Effector memory CD4-positive, alpha-beta T cell (primary cell): ENCODE measurements around the gene PPAN.
A peak's percentile ranks its signal among the peaks of the same experiment; 100 is the strongest.

Experiments used
- DNase-seq, 3 donors: peaks; one replicate each; pipeline ENCODE4 v3.0.0-alpha.2; 2020
- H3K27ac ChIP-seq: 2 replicates; pipeline ENCODE4 v1.7.0; 2013; ENCODE audit warnings: mild to moderate bottlenecking, low read length, moderate library complexity; ENCODE audit not compliant: insufficient read depth, poor library complexity, severe bottlenecking
- H3K27me3 ChIP-seq: replicated peaks from 2 replicates; pipeline ENCODE4 v1.7.0; 2013; ENCODE audit warnings: mild to moderate bottlenecking, low read length; ENCODE audit not compliant: insufficient read depth, control insufficient read depth, poor library complexity, severe bottlenecking
- H3K36me3 ChIP-seq: 2 replicates; pipeline ENCODE4 v1.7.0; 2013; ENCODE audit warnings: mild to moderate bottlenecking, low read length, moderate library complexity; ENCODE audit not compliant: control insufficient read depth, insufficient read depth
- H3K4me1 ChIP-seq: 2 replicates; pipeline ENCODE4 v1.7.0; 2013; ENCODE audit warnings: low read length, mild to moderate bottlenecking; ENCODE audit not compliant: control insufficient read depth, insufficient read depth, poor library complexity, severe bottlenecking
- H3K4me3 ChIP-seq: 2 replicates; pipeline ENCODE4 v1.7.0; 2013; ENCODE audit warnings: low read length, low read depth, mild to moderate bottlenecking; ENCODE audit not compliant: insufficient read depth, poor library complexity, severe bottlenecking
- H3K9me3 ChIP-seq: 2 replicates; pipeline ENCODE4 v1.7.0; 2013; ENCODE audit warnings: mild to moderate bottlenecking, low read length, moderate library complexity; ENCODE audit not compliant: control insufficient read depth

Gene PPAN

DNA sequence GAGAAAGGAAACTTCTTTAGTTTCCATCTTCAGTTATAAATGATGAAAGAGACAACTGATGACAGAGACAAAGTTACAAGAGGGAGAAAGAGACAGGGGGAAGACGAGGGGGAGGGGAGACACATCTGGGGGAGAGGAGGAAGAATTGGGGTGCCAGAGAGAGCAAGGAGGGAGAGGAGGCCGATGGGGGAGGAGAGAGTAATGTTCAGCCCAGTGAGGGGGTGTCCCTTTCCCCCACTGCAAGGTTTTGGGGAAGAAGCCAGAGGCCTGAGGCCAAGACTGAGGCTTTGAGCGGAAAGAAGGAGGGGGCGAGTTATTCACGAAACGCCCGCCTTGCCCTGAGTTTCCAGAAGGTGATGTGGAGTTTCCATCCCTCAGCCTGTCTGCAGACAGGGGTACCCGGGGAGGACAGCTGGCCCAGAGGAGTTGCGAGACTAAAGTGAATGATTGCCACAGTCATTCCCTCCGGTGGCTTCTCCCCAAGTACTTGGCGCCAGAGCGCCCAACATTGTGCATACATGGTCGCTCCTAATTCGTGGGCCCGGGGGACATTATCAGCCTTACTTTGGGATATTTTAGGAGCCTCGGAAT lies 558 bp upstream of the PPAN start:
- Histone ChIP-seq H3K4me1 (peaks cover 53% of the 10 kb centered on the region), H3K27ac (peak overlapping the region; percentile 94), H3K27me3 (no peaks in the 10 kb centered on the region), H3K36me3 (peaks cover 31% of the 10 kb centered on the region), H3K9me3 (no peaks in the 10 kb centered on the region), H3K4me3 (no peak overlapping the region)
- peak; percentile 62 to 72 (median 63) for DNase-seq

- Histone ChIP-seq H3K4me3 (peak overlapping the region; percentile 51), H3K4me1 (peaks cover 64% of the 10 kb centered on the region), H3K27me3 (no peaks in the 10 kb centered on the region), H3K36me3 (peaks cover 40% of the 10 kb centered on the region), H3K9me3 (no peaks in the 10 kb centered on the region), H3K27ac (peak overlapping the region; percentile 94)
- DNase-seq, result no peak
Measured at GRCh38 chr19:10107254-10107653, 1.1 kb downstream of the PPAN start.

DNA sequence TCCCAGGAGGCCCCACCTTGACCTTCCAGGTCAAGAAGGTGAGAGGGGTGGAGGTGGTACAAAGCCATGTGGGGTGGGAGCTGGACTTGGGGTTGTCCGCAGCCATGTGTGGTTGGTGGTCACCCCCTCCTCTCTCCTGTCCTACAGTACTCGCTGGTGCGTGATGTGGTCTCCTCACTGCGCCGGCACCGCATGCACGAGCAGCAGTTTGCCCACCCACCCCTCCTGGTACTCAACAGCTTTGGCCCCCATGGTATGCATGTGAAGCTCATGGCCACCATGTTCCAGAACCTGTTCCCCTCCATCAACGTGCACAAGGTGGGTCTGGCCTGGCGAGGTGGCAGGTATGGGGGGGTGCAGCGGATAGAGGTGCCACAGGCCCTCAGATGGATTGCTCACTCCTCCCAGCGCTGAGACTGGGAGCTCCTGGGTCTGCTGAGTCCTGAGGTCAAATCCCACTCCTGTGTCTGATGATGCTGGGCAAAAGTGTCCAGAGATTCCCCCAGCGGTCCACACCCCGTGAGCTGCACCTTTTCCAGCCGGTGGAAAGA lies 1.7 kb downstream of the PPAN start:
- peaks cover 64% of the 10 kb centered on the region for H3K4me1 ChIP-seq
- H3K9me3 ChIP-seq, result no peaks in the 10 kb centered on the region
- peak overlapping the region; percentile 94 for H3K27ac ChIP-seq
- DNase-seq, result no peak
- peaks cover 40% of the 10 kb centered on the region for H3K36me3 ChIP-seq
- H3K27me3 ChIP-seq, result no peaks in the 10 kb centered on the region
- H3K4me3 ChIP-seq, result no peak overlapping the region

DNA sequence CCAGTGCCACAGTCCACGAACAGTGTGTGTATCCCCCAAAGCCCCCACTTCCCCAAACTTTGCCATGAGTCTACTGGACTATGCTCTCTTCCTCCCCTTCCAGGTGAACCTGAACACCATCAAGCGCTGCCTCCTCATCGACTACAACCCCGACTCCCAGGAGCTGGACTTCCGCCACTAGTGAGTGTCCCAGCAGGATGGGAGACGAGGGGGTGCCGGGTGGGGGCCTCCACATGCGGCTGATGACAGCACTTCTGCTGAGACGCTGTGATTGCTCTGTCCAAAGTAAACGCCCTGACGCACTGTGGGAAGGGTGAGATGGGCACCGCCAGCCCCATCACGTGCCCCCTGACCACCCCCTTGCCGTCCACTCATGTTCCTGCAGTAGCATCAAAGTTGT lies 3.4 kb downstream of the PPAN start:
- Histone ChIP-seq H3K27ac (no peak overlapping the region), H3K27me3 (no peaks in the 10 kb centered on the region), H3K4me3 (no peak overlapping the region), H3K9me3 (no peaks in the 10 kb centered on the region), H3K4me1 (peaks cover 62% of the 10 kb centered on the region), H3K36me3 (peaks cover 48% of the 10 kb centered on the region)
- no peak for DNase-seq

- peak overlapping the region; percentile 64 for H3K27ac ChIP-seq
- peaks cover 56% of the 10 kb centered on the region for H3K36me3 ChIP-seq
- no peak overlapping the region for H3K4me3 ChIP-seq
- H3K9me3 ChIP-seq, result no peaks in the 10 kb centered on the region
- H3K4me1 ChIP-seq, result peaks cover 56% of the 10 kb centered on the region
- DNase-seq, result no peak
- no peaks in the 10 kb centered on the region for H3K27me3 ChIP-seq
Measured at GRCh38 chr19:10110076-10110971, 4.2 kb downstream of the PPAN start.

DNA sequence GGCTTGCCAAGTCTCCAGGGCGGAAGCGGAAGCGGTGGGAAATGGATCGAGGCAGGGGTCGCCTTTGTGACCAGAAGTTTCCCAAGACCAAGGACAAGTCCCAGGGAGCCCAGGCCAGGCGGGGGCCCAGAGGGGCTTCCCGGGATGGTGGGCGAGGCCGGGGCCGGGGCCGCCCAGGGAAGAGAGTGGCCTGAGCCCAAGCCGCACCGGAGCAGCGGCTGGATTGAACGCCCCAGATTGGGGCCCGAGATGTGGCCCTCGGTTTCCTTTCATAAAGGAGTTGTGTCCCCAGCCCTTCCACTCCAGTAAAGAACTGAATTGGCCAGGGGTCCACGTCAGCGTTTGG lies 4.8 kb downstream of the PPAN start:
- Histone ChIP-seq H3K27ac (peak overlapping the region; percentile 64), H3K4me3 (no peak overlapping the region), H3K36me3 (peaks cover 62% of the 10 kb centered on the region), H3K4me1 (peaks cover 50% of the 10 kb centered on the region), H3K9me3 (no peaks in the 10 kb centered on the region), H3K27me3 (no peaks in the 10 kb centered on the region)
- DNase-seq, result no peak

GRCh38 chr19:10111405-10111811 lies 5.2 kb downstream of the PPAN start, which contains the start of gene P2RY11:
Gene P2RY11 (plus strand): TSS chr19:10111693. CDS start chr19:10111722, 29 bp downstream.
- no peaks in the 10 kb centered on the region for H3K9me3 ChIP-seq
- H3K36me3 ChIP-seq, result peaks cover 67% of the 10 kb centered on the region
- no peak within 1 kb of the TSS for H3K4me3 ChIP-seq
- H3K27me3 ChIP-seq, result no peaks in the 10 kb centered on the region
- peak in 1 of 3 donors; percentile 44 for DNase-seq
- peaks cover 47% of the 10 kb centered on the region for H3K4me1 ChIP-seq
- H3K27ac ChIP-seq, result peak within 1 kb of the TSS; percentile 64

DNA sequence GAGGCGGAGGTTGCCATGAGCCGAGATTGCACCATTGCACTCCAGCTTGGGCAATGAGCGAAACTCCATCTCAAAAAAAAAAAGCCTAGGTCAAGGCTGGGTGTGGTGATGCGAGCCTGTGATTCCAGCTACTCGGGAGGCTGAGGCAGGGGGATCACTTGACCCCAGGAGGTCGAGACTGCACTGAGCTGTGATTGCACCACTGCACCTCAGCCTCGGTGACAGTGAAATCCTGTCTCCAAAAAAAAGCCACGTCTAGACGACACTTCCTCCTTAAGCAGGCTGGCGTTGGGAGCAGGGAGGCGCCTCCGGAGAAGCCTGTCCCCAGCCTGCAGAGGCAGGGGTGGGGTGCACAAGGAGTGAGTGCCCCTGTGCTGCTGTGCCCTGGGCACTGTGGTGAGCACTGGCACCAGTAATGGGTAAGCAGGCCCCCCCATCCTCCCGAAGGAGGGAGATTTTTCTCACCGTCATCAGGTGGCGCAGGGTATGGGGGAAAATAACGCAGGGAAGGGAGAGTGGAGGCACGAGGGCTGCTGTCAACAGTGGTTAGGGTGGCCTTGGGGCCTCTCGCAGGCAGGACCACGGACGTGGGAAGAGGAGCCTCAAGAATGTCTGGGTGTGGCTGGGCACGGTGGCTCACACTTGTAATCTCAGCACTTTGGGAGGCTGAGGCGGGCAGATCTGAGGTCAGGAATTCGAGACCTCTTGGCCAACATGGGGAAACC lies 6.0 kb downstream of the PPAN start:
- H3K9me3 ChIP-seq, result no peaks in the 10 kb centered on the region
- H3K27me3 ChIP-seq, result no peaks in the 10 kb centered on the region
- DNase-seq, result peak; percentile 51 to 66 (median 64)
- H3K27ac ChIP-seq, result peak overlapping the region; percentile 64
- H3K36me3 ChIP-seq, result peaks cover 75% of the 10 kb centered on the region
- peaks cover 39% of the 10 kb centered on the region for H3K4me1 ChIP-seq
- no peak overlapping the region for H3K4me3 ChIP-seq

DNA sequence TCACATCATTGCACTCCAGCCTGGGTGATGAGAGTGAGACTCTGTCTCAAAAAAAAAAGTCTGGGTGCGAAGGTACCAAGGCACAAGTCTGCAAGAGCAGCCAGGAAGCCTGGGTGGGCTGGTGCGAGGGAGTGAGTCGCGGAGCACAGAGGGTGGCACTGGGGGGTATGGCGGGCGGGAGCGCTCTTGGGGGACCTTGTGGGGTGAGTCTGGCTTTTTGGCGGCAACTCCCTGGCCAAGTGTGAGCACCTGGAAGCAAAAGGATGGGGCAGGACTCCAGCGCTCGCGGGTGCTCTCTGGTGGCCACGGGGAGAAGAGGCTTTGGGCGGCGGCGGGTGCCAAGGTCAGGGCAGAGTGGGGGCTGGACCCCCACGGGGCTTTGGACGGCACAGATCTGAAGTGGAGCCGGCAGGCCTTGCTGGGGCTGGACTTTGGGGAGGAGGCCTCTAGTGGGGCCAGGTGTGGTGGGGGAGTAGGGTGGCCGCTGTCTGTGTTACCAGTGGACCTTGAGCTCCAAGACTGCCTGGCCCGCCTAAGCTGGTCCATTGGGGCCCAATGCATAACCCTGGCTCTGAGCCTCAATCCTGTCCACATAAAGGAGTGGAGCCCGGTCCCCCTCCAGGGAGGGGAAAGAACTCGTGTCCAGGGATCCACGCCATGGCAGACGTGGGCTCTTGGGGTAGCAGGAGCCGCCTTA lies 6.9 kb downstream of the PPAN start:
- Histone ChIP-seq H3K36me3 (peaks cover 74% of the 10 kb centered on the region), H3K4me3 (no peak overlapping the region), H3K27ac (peak overlapping the region; percentile 64), H3K9me3 (no peaks in the 10 kb centered on the region), H3K27me3 (no peaks in the 10 kb centered on the region), H3K4me1 (peaks cover 34% of the 10 kb centered on the region)
- peak; percentile 48 to 57 (median 55) for DNase-seq
